GM18505 (cell line): ENCODE measurements around the gene OBP2B.
"Not testable (repeated sequence)": the region's sequence is repeated elsewhere in the genome, so short reads cannot be mapped to it uniquely, and the experiment has no call there.

Experiments
- ATAC-seq: cut with Tn5 transposase; IDR thresholded peaks from one replicate; pipeline ENCODE4 v1.9.1; 2021; ENCODE audit not compliant: unreplicated experiment
- POLR2A ChIP-seq: IDR thresholded peaks from 4 replicates; pipeline ENCODE4 v1.6.1; 2011; ENCODE audit warnings: borderline replicate concordance; ENCODE audit not compliant: insufficient read depth, insufficient read length; ENCODE audit errors: extremely low read depth

Gene OBP2B, protein sequence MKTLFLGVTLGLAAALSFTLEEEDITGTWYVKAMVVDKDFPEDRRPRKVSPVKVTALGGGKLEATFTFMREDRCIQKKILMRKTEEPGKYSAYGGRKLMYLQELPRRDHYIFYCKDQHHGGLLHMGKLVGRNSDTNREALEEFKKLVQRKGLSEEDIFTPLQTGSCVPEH

DNA sequence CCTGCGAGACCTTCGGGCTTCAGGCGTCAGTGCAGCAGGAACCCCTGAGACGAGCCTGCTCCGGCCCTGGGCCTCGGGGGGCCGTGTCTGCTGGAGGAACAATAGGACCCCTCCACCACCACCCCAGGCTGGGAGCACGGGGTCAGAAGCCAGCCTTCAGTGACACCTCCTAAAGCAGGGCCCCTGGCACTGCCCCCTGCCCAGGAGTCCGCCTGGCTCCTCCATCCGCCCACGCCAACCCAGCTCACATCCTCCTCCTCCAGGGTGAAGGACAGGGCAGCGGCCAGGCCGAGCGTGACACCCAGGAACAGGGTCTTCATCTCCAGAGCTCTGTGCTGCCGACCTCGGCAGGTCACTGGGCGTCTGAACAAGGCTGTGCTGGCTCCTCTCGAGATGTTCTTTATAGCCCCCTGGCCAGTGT lies at the start of gene OBP2B:
Gene OBP2B, minus strand, starts transcription at position 371 of the 421 bp plus-strand sequence. Its CDS starts 51 bp downstream, at position 320.
- ATAC-seq, result not testable (repeated sequence)

DNA sequence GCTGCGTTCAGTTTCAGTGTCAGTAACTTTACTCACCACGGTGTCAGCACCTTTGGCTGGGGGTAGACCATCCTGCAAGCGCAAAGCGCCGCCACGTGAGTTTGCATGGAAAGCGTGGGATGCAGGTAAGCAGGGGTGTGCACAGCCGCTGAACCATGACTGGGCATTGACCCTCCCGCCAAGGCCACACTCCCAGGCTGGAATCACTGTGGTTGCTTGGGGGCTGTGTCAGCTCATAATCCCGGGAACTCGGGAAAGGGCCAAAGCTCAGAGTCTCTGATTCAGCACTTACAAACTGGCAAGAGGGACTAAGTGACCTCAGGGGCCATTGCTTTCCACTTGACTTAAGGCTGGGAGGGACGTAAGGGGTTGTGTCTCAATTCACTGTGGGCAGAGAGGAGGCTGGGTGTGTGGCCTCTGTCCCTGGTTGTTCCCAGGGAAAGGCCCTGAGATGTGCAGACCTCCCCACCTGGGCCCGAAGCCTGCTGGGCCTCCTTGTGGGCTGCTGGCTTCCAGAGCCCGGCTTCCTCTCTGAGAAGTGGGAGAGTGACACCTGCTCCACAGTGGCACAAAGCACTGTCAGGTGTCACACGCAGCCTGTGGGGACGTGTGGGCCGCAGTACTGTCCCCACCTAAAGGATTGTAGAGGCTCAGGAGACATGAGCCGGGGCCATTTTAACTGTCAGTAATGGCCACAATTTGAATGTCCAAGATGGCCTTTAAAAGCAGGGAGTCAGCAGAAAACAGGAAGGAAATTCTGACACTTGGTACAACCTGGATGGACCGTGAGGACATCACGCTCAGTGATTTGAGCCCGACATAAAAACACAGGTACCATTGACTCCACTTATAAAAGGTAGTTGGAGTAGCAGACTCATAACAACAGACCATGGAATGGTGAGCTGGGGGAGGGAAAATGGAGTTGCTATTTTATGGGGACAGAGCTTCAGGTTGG lies 49.3 kb upstream of the OBP2B start:
- no peak for TF ChIP-seq POLR2A
- ATAC-seq, result no peak

DNA sequence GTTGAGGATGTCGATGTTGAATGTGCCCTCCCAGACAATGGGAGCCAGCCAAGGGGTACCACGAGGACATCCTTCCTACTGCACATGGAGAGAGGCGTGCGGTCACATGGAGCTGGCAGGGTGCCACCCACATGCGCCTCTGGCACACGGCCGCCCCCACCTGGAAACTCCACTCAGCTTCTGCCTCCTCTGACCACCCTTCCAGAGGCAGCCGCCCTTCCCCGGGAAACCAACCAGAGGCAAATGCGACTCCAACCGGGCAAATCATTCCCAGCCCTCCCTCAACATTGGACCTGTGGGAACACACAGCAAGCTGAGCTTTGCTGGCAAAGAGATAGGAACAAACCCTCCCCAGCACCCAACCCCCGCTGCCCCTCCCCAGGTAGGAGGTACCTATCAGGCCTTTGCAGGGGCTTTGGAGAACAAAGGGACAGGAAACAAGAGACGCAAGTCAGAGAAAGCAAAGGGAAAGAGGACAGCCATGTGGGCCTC lies 48.5 kb upstream of the OBP2B start:
- ATAC-seq, result no peak
- no peak for TF ChIP-seq POLR2A

DNA sequence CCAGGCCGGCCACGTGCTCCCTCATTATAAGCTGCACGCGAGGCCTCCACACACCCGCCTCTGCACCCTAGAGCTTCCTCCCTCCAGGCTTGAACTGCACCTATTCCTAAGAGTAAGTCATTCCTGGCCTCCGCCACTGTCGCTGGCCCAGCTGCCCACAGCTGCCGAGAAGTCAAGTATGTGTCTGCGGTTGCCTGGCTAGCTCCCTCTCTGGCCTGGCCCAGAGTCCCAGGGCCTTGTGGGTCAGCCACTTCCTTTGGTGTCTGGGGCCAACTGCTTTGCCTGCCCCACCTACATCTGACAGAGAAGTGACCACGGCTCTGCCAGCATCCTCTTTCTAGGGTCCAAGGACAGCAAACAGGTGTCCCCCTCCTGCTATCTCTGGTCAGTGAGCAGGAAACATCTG lies 47.6 kb upstream of the OBP2B start:
- TF ChIP-seq POLR2A, result no peak
- ATAC-seq, result no peak

DNA sequence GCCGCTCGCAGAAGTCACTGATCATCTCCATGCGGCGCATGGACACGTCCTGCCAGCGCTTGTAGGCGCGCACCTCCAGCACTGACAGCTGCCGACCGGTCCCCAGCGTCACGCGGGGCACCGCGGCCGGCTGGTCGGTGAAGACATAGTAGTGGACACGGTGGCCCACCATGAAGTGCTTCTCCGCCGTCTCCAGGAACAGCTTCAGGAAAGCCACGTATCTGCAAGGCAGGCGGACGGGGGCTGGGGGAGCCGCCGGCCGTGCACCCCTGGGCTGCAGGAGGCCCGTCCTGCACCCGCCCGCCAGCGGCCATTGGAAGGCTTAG lies 47.0 kb upstream of the OBP2B start:
- no peak for TF ChIP-seq POLR2A
- ATAC-seq, result no peak

DNA sequence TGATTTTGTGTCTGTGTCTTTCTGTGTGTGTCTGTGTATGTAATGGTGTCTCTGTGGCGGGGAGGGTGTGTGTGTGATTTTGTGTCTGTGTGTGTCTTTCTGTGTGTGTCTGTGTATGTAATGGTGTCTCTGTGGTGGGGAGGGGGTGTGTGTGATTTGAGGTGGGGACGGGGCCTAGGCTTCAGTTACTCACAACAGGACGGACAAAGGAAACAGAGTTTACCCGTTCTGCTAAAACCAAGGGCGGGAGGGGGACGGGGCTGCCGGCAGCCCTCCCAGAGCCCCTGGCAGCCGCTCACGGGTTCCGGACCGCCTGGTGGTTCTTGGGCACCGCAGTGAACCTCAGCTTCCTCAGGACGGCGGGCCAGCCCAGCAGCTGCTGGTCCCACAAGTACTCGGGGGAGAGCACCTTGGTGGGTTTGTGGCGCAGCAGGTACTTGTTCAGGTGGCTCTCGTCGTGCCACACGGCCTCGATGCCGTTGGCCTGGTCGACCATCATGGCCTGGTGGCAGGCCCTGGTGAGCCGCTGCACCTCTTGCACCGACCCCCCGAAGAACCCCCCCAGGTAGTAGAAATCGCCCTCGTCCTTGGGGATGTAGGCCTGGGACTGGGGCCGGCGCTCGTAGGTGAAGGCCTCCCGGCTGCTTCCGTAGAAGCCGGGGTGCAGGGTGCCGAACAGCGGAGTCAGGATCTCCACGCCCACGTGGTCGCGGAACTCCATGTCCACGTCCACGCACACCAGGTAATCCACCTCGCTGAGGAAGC lies 46.5 kb upstream of the OBP2B start:
- ATAC-seq, result no peak
- TF ChIP-seq POLR2A, result no peak

DNA sequence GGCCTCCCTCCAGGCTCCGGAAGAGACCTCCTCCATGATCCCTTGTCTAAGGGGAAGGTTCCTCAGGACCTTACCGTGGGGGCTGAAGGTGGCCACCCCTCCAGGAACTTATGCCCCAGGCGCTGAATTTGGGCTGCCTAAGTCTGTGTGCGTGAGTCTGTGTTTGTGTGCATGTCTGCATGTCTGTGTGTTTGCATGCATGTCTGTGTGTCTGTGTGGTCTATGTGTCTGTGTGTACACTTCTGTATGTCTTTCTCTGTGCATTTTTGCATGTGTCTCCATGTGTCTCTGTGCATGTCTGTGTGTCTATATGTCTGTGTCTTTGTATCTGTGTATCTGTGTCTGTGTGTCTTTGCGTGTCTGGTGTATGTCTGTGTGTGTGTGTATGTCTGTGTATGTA lies 45.4 kb upstream of the OBP2B start:
- no peak for ATAC-seq

DNA sequence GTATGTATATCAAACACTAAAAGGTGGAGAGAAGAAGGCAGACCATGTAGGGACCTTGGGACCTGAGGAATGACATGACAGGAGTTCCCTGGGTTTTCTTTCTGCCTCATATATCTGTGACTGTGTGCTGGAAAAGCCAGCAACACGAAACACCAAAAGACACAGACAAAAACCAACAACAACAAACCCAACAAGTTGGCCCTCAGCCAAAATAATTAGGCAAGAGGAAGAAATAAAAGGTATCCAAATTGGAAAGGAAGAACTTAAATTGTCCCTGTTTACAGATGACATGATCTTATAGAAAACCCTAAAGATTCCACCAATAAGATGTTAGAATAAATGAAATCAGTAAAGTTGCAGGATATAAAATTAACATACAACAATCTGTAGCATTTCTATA lies 44.2 kb upstream of the OBP2B start:
- no peak for TF ChIP-seq POLR2A
- ATAC-seq, result no peak

More for the DNA sequence above, 45.4 kb upstream of the OBP2B start:
- no peak for TF ChIP-seq POLR2A

DNA sequence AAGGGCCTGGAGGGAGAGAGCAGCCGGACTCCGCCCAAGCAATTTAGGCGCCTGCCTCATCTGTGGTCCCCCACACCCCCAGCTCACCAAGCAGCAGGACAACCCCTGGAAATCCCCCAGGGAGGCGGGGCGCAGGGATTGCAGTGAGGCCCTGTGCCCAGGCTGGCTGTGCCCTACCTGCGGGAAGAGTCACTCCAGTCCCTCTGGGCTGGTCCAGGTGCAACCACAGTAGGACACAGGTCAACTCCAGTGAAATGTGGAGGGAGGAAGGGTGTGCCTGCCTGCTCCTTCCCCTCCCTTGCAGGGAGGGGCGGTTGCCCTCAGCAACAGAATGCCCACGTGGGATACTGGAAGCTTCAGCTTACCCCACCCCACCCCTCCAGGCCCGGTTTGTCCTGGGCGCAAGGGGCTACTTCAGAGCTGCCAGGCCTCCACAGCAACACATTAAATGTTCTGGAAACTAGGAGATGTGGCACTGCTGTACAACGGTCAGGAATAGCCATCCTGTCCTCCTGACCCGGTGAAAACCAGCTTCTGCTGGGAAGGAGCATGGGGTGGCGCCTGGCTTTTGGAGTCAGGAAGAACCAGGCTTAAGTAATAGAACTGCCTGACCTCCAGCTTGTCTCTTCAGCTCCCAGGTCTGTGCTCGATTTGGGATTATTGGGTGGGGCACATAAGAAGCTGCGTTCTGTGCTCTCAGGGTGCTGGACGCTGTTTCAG lies 43.4 kb upstream of the OBP2B start:
- no peak for TF ChIP-seq POLR2A
- no peak for ATAC-seq

DNA sequence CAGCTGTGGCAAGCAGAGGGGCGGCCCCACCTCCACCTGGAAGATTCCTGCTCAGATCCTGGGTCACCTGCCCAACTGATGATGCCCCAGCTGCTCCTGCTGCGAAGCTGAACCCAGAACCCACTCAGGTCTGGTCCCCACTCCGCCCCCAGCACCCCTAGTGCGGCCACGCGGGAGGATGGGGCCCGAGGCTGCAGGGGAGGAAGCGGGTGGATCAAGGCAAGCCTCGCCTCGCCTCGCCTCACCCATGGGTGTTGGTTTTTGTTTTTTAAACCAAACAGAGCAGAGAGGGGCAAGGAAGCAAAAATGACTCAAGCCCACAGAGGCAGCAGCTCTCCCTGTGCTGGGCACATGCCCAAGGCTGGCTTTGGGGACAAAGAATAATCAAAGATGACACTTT lies 42.7 kb upstream of the OBP2B start:
- no peak for TF ChIP-seq POLR2A
- no peak for ATAC-seq

DNA sequence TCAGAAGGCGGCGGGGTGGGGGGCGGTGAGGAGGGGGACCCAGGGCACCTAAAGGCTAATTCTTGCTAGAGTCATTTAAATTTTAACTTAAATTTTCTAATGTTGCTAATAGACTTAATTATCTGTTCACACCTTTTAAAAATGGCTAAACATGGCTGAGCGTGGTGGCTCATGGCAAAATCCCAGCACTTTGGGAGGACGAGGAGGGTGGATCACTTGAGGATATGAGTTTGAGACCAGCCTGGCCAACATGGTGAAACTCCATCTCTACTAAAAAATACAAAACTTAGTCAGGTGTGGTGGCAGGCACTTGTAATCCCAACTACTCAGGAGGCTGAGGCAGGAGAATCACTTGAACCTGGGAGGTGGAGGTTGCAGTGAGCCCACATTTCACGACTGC lies 42.2 kb upstream of the OBP2B start:
- ATAC-seq, result not testable (repeated sequence)

DNA sequence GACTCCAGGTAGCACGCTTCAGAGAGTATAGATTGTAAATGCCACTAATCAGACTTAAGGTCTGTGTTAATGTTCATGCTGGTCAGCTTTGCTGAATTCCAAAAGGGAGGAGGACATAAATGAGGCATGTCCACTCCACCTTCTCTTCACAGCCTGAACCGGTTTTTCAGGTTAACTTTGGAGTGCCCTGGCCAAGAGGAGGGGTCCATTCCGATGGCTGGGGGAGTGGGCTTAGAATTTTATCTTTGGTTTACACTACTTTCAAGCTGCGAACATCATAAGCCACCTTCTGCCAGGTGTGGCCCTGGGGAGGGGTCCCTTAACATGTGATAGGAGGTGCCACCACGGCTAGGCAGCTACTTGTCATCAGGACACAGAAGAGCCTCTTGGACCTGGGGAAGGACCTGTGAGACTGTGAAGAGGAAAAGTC lies 41.7 kb upstream of the OBP2B start:
- no peak for TF ChIP-seq POLR2A
- ATAC-seq, result no peak

DNA sequence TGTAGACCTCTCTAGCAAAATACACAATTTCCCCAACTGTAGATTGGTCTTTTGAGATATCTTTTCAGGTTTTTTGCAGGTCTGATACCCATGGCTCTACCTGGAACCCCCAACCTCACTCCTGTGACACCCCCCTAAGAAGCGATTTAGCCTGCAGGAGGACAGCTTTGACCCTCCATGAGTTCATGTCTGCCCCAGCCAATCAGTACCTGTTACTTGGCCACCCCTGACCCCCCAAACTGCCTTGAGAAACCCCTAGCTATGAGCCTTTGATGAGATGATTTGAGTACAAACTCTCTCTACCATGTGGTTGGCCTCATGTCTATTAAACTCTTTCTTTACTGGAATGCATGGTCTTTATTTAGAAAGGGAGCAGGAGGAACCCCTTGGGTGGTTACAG lies 40.3 kb upstream of the OBP2B start:
- no peak for ATAC-seq

More for the DNA sequence above, 40.3 kb upstream of the OBP2B start:
- no peak for TF ChIP-seq POLR2A
